Measurements from ENCODE around the gene EIF4G1. TPM values are rescaled to one million over a fixed set of nuclear protein-coding genes. Genes with fewer than 3 reads are reported as not detected.
A peak's percentile ranks its signal among the peaks of the same experiment; 100 is the strongest.

The EIF4G1 gene
- total RNA-seq, 2 donors from 2014 or later: 242 to 551 TPM

- H3K36me3 Mint-ChIP-seq (ENCODE audit: low read depth): no peaks in the 10 kb centered on the region
- no peaks in the 10 kb centered on the region for H3K9me3 Mint-ChIP-seq
- H3K4me3 Mint-ChIP-seq: no peak overlapping the region
- no peaks in the 10 kb centered on the region for H3K27me3 Mint-ChIP-seq
- ATAC-seq (replicated peaks): peak; percentile 32
- H3K27ac Mint-ChIP-seq: peak overlapping the region; percentile 65
- peaks cover 11% of the 10 kb centered on the region for H3K4me1 Mint-ChIP-seq
Measured at GRCh38 chr3:184345317-184346144, 31.1 kb downstream of the EIF4G1 start.

GRCh38 chr3:184346480-184347190 lies 32.2 kb downstream of the EIF4G1 start:
- no peaks in the 10 kb centered on the region for H3K36me3 Mint-ChIP-seq (ENCODE audit: low read depth)
- H3K9me3 Mint-ChIP-seq: no peaks in the 10 kb centered on the region
- no peak overlapping the region for H3K4me3 Mint-ChIP-seq
- H3K4me1 Mint-ChIP-seq: peaks cover 4% of the 10 kb centered on the region
- H3K27ac Mint-ChIP-seq: no peak overlapping the region
- no peaks in the 10 kb centered on the region for H3K27me3 Mint-ChIP-seq
- no peak for ATAC-seq (replicated peaks)

- peak overlapping the region; percentile 56 for H3K27ac Mint-ChIP-seq
- peaks cover 4% of the 10 kb centered on the region for H3K4me1 Mint-ChIP-seq
- no peaks in the 10 kb centered on the region for H3K9me3 Mint-ChIP-seq
- H3K36me3 Mint-ChIP-seq (ENCODE audit: low read depth): no peaks in the 10 kb centered on the region
- ATAC-seq (replicated peaks): no peak
- no peak overlapping the region for H3K4me3 Mint-ChIP-seq
- H3K27me3 Mint-ChIP-seq: no peaks in the 10 kb centered on the region
Measured at GRCh38 chr3:184347321-184348056, 33.1 kb downstream of the EIF4G1 start.

- Mint-ChIP-seq H3K36me3 (ENCODE audit: low read depth) (no peaks in the 10 kb centered on the region), H3K27ac (peak overlapping the region; percentile 56), H3K9me3 (no peaks in the 10 kb centered on the region), H3K27me3 (no peaks in the 10 kb centered on the region), H3K4me3 (no peak overlapping the region), H3K4me1 (peaks cover 4% of the 10 kb centered on the region)
- ATAC-seq (replicated peaks): no peak
Measured at GRCh38 chr3:184348057-184348382, 33.6 kb downstream of the EIF4G1 start.

GRCh38 chr3:184349563-184350470 lies 35.4 kb downstream of the EIF4G1 start:
- Mint-ChIP-seq H3K36me3 (ENCODE audit: low read depth) (no peaks in the 10 kb centered on the region), H3K9me3 (no peaks in the 10 kb centered on the region), H3K4me1 (peaks cover 4% of the 10 kb centered on the region), H3K4me3 (no peak overlapping the region), H3K27me3 (no peaks in the 10 kb centered on the region), H3K27ac (no peak overlapping the region)
- ATAC-seq (replicated peaks): no peak

GRCh38 chr3:184350618-184351017 lies 36.2 kb downstream of the EIF4G1 start:
- Mint-ChIP-seq H3K4me1 (peaks cover 1% of the 10 kb centered on the region), H3K36me3 (ENCODE audit: low read depth) (no peaks in the 10 kb centered on the region), H3K9me3 (no peaks in the 10 kb centered on the region), H3K27ac (no peak overlapping the region), H3K4me3 (no peak overlapping the region), H3K27me3 (no peaks in the 10 kb centered on the region)
- ATAC-seq (replicated peaks): no peak

- Mint-ChIP-seq H3K36me3 (ENCODE audit: low read depth) (no peaks in the 10 kb centered on the region), H3K4me3 (no peak overlapping the region), H3K27me3 (no peaks in the 10 kb centered on the region), H3K27ac (peak overlapping the region; percentile 75), H3K4me1 (no peaks in the 10 kb centered on the region), H3K9me3 (no peaks in the 10 kb centered on the region)
- no peak for ATAC-seq (replicated peaks)
Measured at GRCh38 chr3:184351511-184352148, 37.2 kb downstream of the EIF4G1 start.

- H3K27ac Mint-ChIP-seq: peak overlapping the region; percentile 75
- ATAC-seq (replicated peaks): no peak
- H3K9me3 Mint-ChIP-seq: no peaks in the 10 kb centered on the region
- H3K36me3 Mint-ChIP-seq (ENCODE audit: low read depth): no peaks in the 10 kb centered on the region
- no peaks in the 10 kb centered on the region for H3K4me1 Mint-ChIP-seq
- H3K27me3 Mint-ChIP-seq: no peaks in the 10 kb centered on the region
- no peak overlapping the region for H3K4me3 Mint-ChIP-seq
Measured at GRCh38 chr3:184352149-184352785, 37.9 kb downstream of the EIF4G1 start.

- ATAC-seq (replicated peaks): no peak
- Mint-ChIP-seq H3K4me1 (no peaks in the 10 kb centered on the region), H3K27me3 (no peaks in the 10 kb centered on the region), H3K36me3 (ENCODE audit: low read depth) (no peaks in the 10 kb centered on the region), H3K4me3 (no peak overlapping the region), H3K27ac (peak overlapping the region; percentile 75), H3K9me3 (no peaks in the 10 kb centered on the region)
Measured at GRCh38 chr3:184352897-184353545, 38.6 kb downstream of the EIF4G1 start.

- Mint-ChIP-seq H3K4me3 (no peak overlapping the region), H3K36me3 (ENCODE audit: low read depth) (no peaks in the 10 kb centered on the region), H3K9me3 (no peaks in the 10 kb centered on the region), H3K27me3 (no peaks in the 10 kb centered on the region), H3K4me1 (no peaks in the 10 kb centered on the region), H3K27ac (peak overlapping the region; percentile 54)
- ATAC-seq (replicated peaks): no peak
Measured at GRCh38 chr3:184353546-184353941, 39.1 kb downstream of the EIF4G1 start.

GRCh38 chr3:184354121-184354728 lies 39.8 kb downstream of the EIF4G1 start:
- Mint-ChIP-seq H3K4me3 (no peak overlapping the region), H3K4me1 (no peaks in the 10 kb centered on the region), H3K27me3 (no peaks in the 10 kb centered on the region), H3K27ac (peak overlapping the region; percentile 54), H3K36me3 (ENCODE audit: low read depth) (no peaks in the 10 kb centered on the region), H3K9me3 (no peaks in the 10 kb centered on the region)
- ATAC-seq (replicated peaks): peak; percentile 96

GRCh38 chr3:184354754-184355153 lies 40.3 kb downstream of the EIF4G1 start:
- H3K36me3 Mint-ChIP-seq (ENCODE audit: low read depth): no peaks in the 10 kb centered on the region
- H3K4me3 Mint-ChIP-seq: no peak overlapping the region
- no peaks in the 10 kb centered on the region for H3K27me3 Mint-ChIP-seq
- H3K27ac Mint-ChIP-seq: peak overlapping the region; percentile 17
- no peaks in the 10 kb centered on the region for H3K4me1 Mint-ChIP-seq
- ATAC-seq (replicated peaks): no peak
- no peaks in the 10 kb centered on the region for H3K9me3 Mint-ChIP-seq
